OCI-LY1 (cell line): ENCODE results near the gene ANKRD33B.
"Not testable (repeated sequence)": the region's sequence is repeated elsewhere in the genome, so short reads cannot be mapped to it uniquely, and the experiment has no call there.

ENCODE experiments used
- H2AFZ ChIP-seq: fragments of 200-600 bp; sonication (generic), shearing (Covaris generic); 2 replicates; pipeline ENCODE4 v1.6.0; 2014; ENCODE audit warnings: antibody characterized with exemption, mild to moderate bottlenecking, low read length
- H3F3A ChIP-seq: fragments of 200-600 bp; sonication (generic), shearing (Covaris generic); 2 replicates; pipeline ENCODE4 v1.6.0; 2014; ENCODE audit warnings: mild to moderate bottlenecking, antibody characterized with exemption, low read length, moderate library complexity; ENCODE audit not compliant: insufficient read depth
- H3K27ac ChIP-seq: fragments of 200-600 bp; sonication (generic); 2 replicates; pipeline ENCODE4 v1.5.1; 2014; ENCODE audit warnings: low read length, mixed run types, mild to moderate bottlenecking, low read depth; ENCODE audit not compliant: poor library complexity, severe bottlenecking
- H3K27me3 ChIP-seq: fragments of 200-600 bp; sonication (generic); 2 replicates; pipeline ENCODE4 v1.6.0; 2014; ENCODE audit warnings: antibody characterized with exemption, mild to moderate bottlenecking, low read length, moderate library complexity; ENCODE audit not compliant: insufficient read depth
- H3K36me3 ChIP-seq: fragments of 200-600 bp; sonication (generic); 2 replicates; pipeline ENCODE4 v1.6.1; 2014; ENCODE audit warnings: mild to moderate bottlenecking, antibody characterized with exemption, low read length, moderate library complexity, mixed read lengths; ENCODE audit not compliant: insufficient read depth
- H3K4me1 ChIP-seq: fragments of 200-600 bp; sonication (generic); 2 replicates; pipeline ENCODE4 v1.5.1; 2014; ENCODE audit warnings: mild to moderate bottlenecking, low read length, moderate library complexity; ENCODE audit not compliant: insufficient read depth, severe bottlenecking
- H3K4me2 ChIP-seq: fragments of 200-600 bp; sonication (generic), shearing (Covaris generic); 2 replicates; pipeline ENCODE4 v1.6.1; 2014; ENCODE audit warnings: low read length
- H3K4me3 ChIP-seq: fragments of 200-600 bp; sonication (generic); 2 replicates; pipeline ENCODE4 v1.5.1; 2014; ENCODE audit warnings: low read length, low read depth, mild to moderate bottlenecking, mixed read lengths; ENCODE audit not compliant: poor library complexity, severe bottlenecking
- H3K79me2 ChIP-seq: fragments of 200-600 bp; shearing (Covaris generic); 2 replicates; pipeline ENCODE4 v1.6.1; 2016; ENCODE audit warnings: mixed run types, low read length, mixed read lengths; ENCODE audit not compliant: insufficient read depth
- H3K9ac ChIP-seq: fragments of 200-600 bp; sonication (generic), shearing (Covaris generic); 2 replicates; pipeline ENCODE4 v1.6.1; 2014; ENCODE audit warnings: mild to moderate bottlenecking, low read length, mixed read lengths
- H3K9me2 ChIP-seq: fragments of 200-600 bp; sonication (generic), shearing (Covaris generic); 2 replicates; pipeline ENCODE4 v1.6.1; 2014; ENCODE audit warnings: low read depth, mild to moderate bottlenecking, low read length, mixed read lengths
- H3K9me3 ChIP-seq: fragments of 200-600 bp; shearing (Covaris generic); 2 replicates; pipeline ENCODE4 v1.6.1; 2014; ENCODE audit warnings: low read length, mixed read lengths
- H4K20me1 ChIP-seq: fragments of 200-600 bp; sonication (generic), shearing (Covaris generic); 2 replicates; pipeline ENCODE4 v1.6.0; 2016; ENCODE audit warnings: mild to moderate bottlenecking, low read length; ENCODE audit not compliant: insufficient read depth
- EZH2 ChIP-seq: fragments of 200-600 bp; sonication (generic), shearing (Covaris generic); IDR thresholded peaks from 2 replicates; pipeline ENCODE4 v1.8.0; 2017; ENCODE audit warnings: borderline replicate concordance, mixed run types, mild to moderate bottlenecking, antibody characterized with exemption, low read length, moderate library complexity, mixed read lengths
- TF ChIP-seq, protein P1 (sequence below): fragments of 200-600 bp; sonication (generic), shearing (Covaris generic); IDR thresholded peaks from 2 replicates; pipeline ENCODE4 v1.5.1; 2017; ENCODE audit warnings: mild to moderate bottlenecking, antibody characterized with exemption, low read length, moderate library complexity, mixed read lengths

ANKRD33B gene

DNA sequence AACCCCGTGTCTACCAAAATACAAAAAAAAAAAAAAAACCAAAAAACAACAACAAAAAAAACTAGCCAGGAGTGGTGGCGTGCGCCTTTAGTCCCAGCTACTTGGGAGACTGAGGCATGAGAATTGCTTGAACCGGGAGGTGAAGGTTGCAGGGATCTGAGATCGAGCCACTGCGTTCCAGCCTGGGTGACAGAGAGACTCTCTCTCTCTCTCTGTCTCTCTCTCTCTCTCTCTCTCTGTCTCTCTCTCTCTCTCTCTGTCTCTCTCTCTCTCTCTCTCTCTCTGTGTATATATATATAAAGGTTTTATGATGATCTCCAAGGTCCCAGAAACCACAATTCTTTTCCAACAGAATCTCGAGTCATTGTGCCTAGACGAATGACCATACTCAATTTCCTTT lies 18.8 kb upstream of the ANKRD33B start:
- Histone ChIP-seq H3K79me2 (no peaks in the 10 kb centered on the region), H3K4me3 (no peak overlapping the region), H3K27me3 (no peaks in the 10 kb centered on the region), H2AFZ (no peak overlapping the region), H3K4me2 (no peak overlapping the region), H3F3A (no peaks in the 10 kb centered on the region), H3K36me3 (no peaks in the 10 kb centered on the region), H3K9ac (no peak overlapping the region), H3K9me2 (no peaks in the 10 kb centered on the region), H3K27ac (no peak overlapping the region), H3K9me3 (no peaks in the 10 kb centered on the region), H3K4me1 (no peaks in the 10 kb centered on the region), H4K20me1 (no peaks in the 10 kb centered on the region)
- no peak for TF ChIP-seq EZH2
- TF ChIP-seq, protein P1, sequence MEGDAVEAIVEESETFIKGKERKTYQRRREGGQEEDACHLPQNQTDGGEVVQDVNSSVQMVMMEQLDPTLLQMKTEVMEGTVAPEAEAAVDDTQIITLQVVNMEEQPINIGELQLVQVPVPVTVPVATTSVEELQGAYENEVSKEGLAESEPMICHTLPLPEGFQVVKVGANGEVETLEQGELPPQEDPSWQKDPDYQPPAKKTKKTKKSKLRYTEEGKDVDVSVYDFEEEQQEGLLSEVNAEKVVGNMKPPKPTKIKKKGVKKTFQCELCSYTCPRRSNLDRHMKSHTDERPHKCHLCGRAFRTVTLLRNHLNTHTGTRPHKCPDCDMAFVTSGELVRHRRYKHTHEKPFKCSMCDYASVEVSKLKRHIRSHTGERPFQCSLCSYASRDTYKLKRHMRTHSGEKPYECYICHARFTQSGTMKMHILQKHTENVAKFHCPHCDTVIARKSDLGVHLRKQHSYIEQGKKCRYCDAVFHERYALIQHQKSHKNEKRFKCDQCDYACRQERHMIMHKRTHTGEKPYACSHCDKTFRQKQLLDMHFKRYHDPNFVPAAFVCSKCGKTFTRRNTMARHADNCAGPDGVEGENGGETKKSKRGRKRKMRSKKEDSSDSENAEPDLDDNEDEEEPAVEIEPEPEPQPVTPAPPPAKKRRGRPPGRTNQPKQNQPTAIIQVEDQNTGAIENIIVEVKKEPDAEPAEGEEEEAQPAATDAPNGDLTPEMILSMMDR = no peak

DNA sequence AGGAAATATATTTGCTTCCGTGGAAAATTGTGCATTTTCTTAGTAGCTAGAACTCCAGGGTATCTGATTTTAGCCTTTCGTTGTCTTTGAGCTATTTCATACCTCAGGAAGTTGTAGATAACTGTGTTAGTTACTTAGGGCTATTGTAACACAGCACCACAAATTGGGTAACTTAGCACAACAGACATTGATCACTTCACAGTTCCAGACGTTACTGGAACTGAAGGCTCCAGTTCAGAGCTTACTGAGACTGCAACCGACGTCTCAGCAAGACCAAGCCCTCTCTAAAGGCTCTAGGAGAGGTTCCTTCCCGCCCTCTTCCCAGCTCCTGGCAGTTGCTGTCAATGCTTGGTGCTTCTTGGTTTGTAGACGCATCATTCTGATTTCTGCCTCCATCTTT lies 17.7 kb upstream of the ANKRD33B start:
- Histone ChIP-seq H3K27ac (no peak overlapping the region), H4K20me1 (no peaks in the 10 kb centered on the region), H3K4me1 (no peaks in the 10 kb centered on the region), H3F3A (no peaks in the 10 kb centered on the region), H3K36me3 (no peaks in the 10 kb centered on the region), H3K9ac (no peak overlapping the region), H3K79me2 (no peaks in the 10 kb centered on the region), H3K9me3 (no peaks in the 10 kb centered on the region), H3K4me2 (no peak overlapping the region), H3K27me3 (no peaks in the 10 kb centered on the region), H3K9me2 (no peaks in the 10 kb centered on the region), H2AFZ (no peak overlapping the region), H3K4me3 (no peak overlapping the region)
- TF ChIP-seq, protein P1 = no peak
- TF ChIP-seq EZH2 = no peak

DNA sequence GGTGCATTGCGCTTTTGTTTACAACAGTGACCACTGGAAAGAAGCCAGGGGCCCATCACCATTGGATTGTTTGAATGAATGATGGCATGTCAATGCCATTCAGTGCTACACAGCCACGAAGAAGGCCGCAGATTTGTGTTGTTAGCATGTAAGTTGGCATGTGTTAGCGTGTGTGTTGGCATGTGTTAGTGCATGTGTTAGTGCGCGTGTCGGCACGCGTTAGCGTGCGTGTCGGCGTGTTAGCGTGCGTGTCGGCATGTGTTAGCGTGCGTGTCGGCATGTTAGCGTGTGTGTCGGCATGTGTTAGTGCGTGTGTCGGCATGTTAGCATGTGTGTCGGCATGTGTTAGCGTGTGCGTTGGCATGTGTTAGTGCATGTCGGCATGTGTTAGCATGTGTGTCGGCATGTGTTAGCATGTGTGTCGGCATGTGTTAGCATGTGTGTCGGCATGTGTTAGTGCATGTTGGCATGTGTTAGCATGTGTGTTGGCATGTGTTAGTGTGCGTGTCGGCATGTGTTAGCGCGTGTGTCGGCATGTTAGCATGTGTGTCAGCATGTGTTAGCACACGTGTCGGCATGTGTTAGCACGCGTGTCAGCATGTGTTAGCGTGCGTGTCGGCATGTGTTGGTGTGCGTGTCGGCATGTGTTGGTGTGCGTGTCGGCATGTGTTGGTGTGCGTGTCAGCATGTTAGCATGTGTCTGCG lies 15.3 kb upstream of the ANKRD33B start:
- no peak for TF ChIP-seq EZH2
- TF ChIP-seq, protein P1 = no peak
- Histone ChIP-seq H3F3A (no peaks in the 10 kb centered on the region), H3K27ac (no peak overlapping the region), H3K27me3 (no peaks in the 10 kb centered on the region), H3K4me1 (no peaks in the 10 kb centered on the region), H3K79me2 (no peaks in the 10 kb centered on the region), H3K4me3 (no peak overlapping the region), H3K9ac (no peak overlapping the region), H3K4me2 (no peak overlapping the region), H3K9me3 (no peaks in the 10 kb centered on the region), H4K20me1 (no peaks in the 10 kb centered on the region), H3K9me2 (no peaks in the 10 kb centered on the region), H3K36me3 (no peaks in the 10 kb centered on the region), H2AFZ (no peak overlapping the region)

DNA sequence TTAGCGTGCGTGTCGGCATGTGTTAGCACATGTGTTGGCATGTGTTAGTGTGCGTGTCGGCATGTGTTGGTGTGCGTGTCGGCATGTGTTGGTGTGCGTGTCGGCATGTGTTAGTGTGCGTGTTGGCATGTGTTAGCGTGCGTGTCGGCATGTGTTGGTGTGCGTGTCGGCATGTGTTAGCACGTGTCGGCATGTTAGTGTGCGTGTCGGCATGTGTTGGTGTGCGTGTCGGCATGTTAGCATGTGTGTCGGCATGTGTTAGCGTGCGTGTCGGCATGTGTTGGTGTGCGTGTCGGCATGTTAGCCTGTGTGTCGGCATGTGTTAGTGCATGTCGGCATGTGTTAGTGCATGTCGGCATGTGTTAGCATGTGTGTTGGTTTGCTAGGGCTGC lies 14.8 kb upstream of the ANKRD33B start:
- not testable (repeated sequence) for H3K4me3 ChIP-seq, H3K4me2 ChIP-seq, H3K9ac ChIP-seq, H3K36me3 ChIP-seq, H3F3A ChIP-seq, H4K20me1 ChIP-seq, H3K4me1 ChIP-seq, H3K27ac ChIP-seq, H2AFZ ChIP-seq, H3K9me2 ChIP-seq, H3K79me2 ChIP-seq, H3K27me3 ChIP-seq, H3K9me3 ChIP-seq
